HepG2 (cell line): Measurements from ENCODE around the gene MYO1E. TPM values are rescaled to one million over a fixed set of nuclear protein-coding genes. Genes with fewer than 3 reads are reported as not detected.

ENCODE experiments used
- CBFB ChIP-seq: sonication (generic); formaldehyde crosslinking; IDR thresholded peaks from 2 replicates; pipeline ENCODE4 v1.4.0; 2020; ENCODE audit warnings: missing genetic modification reagents
- FIP1L1 ChIP-seq: fragments of 200-400 bp; formaldehyde crosslinking; IDR thresholded peaks from 2 replicates; pipeline ENCODE4 v1.6.1; 2018; ENCODE audit warnings: low read depth, mild to moderate bottlenecking, low read length, moderate library complexity, borderline replicate concordance; ENCODE audit not compliant: insufficient read depth
- GATAD1 ChIP-seq: IDR thresholded peaks from 2 replicates; pipeline ENCODE4 v1.6.1; 2016; ENCODE audit warnings: missing genetic modification reagents, missing compliant biosample characterization
- HDAC2 ChIP-seq: sonication (generic); formaldehyde crosslinking; IDR thresholded peaks from 2 replicates; pipeline ENCODE4 v1.4.0; 2020; ENCODE audit warnings: missing genetic modification reagents
- HOXD1 ChIP-seq: sonication (generic); formaldehyde crosslinking; IDR thresholded peaks from 2 replicates; pipeline ENCODE4 v1.5.0; 2020; ENCODE audit warnings: missing genetic modification reagents
- KDM3A ChIP-seq: IDR thresholded peaks from 2 replicates; pipeline ENCODE4 v1.6.1; 2018; ENCODE audit warnings: low read depth, missing compliant biosample characterization
- MLLT10 ChIP-seq: sonication (generic); formaldehyde crosslinking; IDR thresholded peaks from 2 replicates; pipeline ENCODE4 v1.4.0; 2020; ENCODE audit warnings: missing genetic modification reagents
- MYC ChIP-seq: sonication (generic); formaldehyde crosslinking; IDR thresholded peaks from 2 replicates; pipeline ENCODE4 v1.9.0; 2021; ENCODE audit warnings: missing genetic modification reagents, borderline replicate concordance
- NFIB ChIP-seq: sonication (generic); formaldehyde crosslinking; IDR thresholded peaks from 2 replicates; pipeline ENCODE4 v1.9.0; 2021; ENCODE audit warnings: missing genetic modification reagents, mild to moderate bottlenecking, borderline replicate concordance
- NPAS2 ChIP-seq: sonication (generic); formaldehyde crosslinking; IDR thresholded peaks from 2 replicates; pipeline ENCODE4 v1.8.0; 2022; ENCODE audit warnings: mild to moderate bottlenecking, missing genetic modification reagents, borderline replicate concordance
- RFX3 ChIP-seq: IDR thresholded peaks from 2 replicates; pipeline ENCODE4 v1.6.1; 2016; ENCODE audit warnings: missing biosample characterization, missing genetic modification reagents
- SIX4 ChIP-seq: sonication (generic); formaldehyde crosslinking; IDR thresholded peaks from 2 replicates; pipeline ENCODE4 v1.4.0; 2020; ENCODE audit warnings: missing genetic modification reagents
- SRSF9 ChIP-seq: fragments of 200-400 bp; formaldehyde crosslinking; IDR thresholded peaks from 2 replicates; pipeline ENCODE4 v1.6.1; 2018; ENCODE audit warnings: borderline replicate concordance, mild to moderate bottlenecking, low read depth, low read length; ENCODE audit not compliant: insufficient read depth, poor library complexity, severe bottlenecking
- ZBTB1 ChIP-seq: sonication (generic); formaldehyde crosslinking; IDR thresholded peaks from 2 replicates; pipeline ENCODE4 v1.4.0; 2020; ENCODE audit warnings: missing genetic modification reagents, borderline replicate concordance
- ZC3H13 ChIP-seq: sonication (generic); formaldehyde crosslinking; IDR thresholded peaks from 2 replicates; pipeline ENCODE4 v1.8.1; 2023; ENCODE audit warnings: mild to moderate bottlenecking, missing genetic modification reagents, moderate library complexity
- ZNF260 ChIP-seq: sonication (generic); formaldehyde crosslinking; IDR thresholded peaks from 2 replicates; pipeline ENCODE4 v1.4.0; 2020; ENCODE audit warnings: missing genetic modification reagents, low read depth, mild to moderate bottlenecking, borderline replicate concordance
- ZNF333 ChIP-seq: sonication (generic); formaldehyde crosslinking; IDR thresholded peaks from 2 replicates; pipeline ENCODE4 v1.4.0; 2020; ENCODE audit warnings: mild to moderate bottlenecking, missing genetic modification reagents, borderline replicate concordance
- ZNF44 ChIP-seq: sonication (generic); formaldehyde crosslinking; IDR thresholded peaks from 2 replicates; pipeline ENCODE4 v1.5.1; 2020; ENCODE audit warnings: mild to moderate bottlenecking, missing genetic modification reagents
- ZNF879 ChIP-seq: sonication (generic); formaldehyde crosslinking; IDR thresholded peaks from 2 replicates; pipeline ENCODE4 v1.8.1; 2023; ENCODE audit warnings: missing genetic modification reagents
- polyA plus RNA-seq, 8 experiments: library from polyadenylated mRNA; depleted of rRNA in 3 of 8; stranded (reverse) in 7 of 8; unstranded in 1 of 8; fragments of >200 nt; fragmentation: Illumina TruSeq in 4 of 8; extraction: Trizol in 4 of 8; gene quantifications; 2 replicates each; pipeline versions ENCODE4 v1.2.1 to v1.2.3, GENCODE V29; 2011 to 2016; ENCODE audit warnings: low read depth in 4 of 8, missing spikeins in 1 of 8, mixed read lengths in 1 of 8; ENCODE audit not compliant: insufficient read depth in 1 of 8
- total RNA-seq, 5 experiments: library from RNA; depleted of rRNA; stranded (reverse); fragments of >200 nt; fragmentation: Illumina TruSeq; extraction: Trizol; gene quantifications; 2 replicates each; pipeline ENCODE4 v1.2.3, GENCODE V29; 2016; ENCODE audit warnings: low read depth in 1 of 5
- TF ChIP-seq, protein P1 (sequence below): sonication (generic); formaldehyde crosslinking; IDR thresholded peaks from 2 replicates; pipeline ENCODE4 v1.5.0; 2020; ENCODE audit warnings: mild to moderate bottlenecking, missing genetic modification reagents
- TF ChIP-seq, protein P2 (sequence below): IDR thresholded peaks from 2 replicates; pipeline ENCODE4 v1.6.1; 2016; ENCODE audit warnings: mild to moderate bottlenecking
- TF ChIP-seq, protein P3 (sequence below): sonication (generic); formaldehyde crosslinking; conservative IDR thresholded peaks from 2 replicates; pipeline ENCODE4 v1.5.0; 2020; ENCODE audit warnings: missing genetic modification reagents

Gene MYO1E
- total and polyA plus RNA-seq, 2 of the 13 experiments (the other 11 are each of a cell fraction or from before 2014, with no cell fraction given) = 15.7 to 25.1 TPM

DNA sequence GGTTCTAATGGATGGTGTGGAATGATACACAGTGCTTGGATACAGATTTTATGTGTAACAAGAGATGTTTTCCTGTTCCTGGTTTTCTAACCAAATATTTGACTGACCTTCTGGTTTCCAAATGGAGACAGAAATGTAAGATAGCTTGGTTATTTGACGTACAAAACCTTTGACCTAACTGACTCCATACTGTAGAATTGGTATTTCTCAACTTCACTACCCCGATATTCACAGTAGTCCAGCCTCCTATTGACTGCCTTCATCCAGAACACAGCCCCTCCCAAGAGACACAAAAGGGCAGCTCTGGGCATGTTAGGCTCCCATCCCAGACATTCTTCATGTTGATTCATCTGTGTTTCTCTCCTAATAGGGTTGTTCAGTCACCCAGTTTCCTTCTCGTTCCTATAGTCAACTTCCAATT is 33.4 kb downstream of the MYO1E start (continued):
- TF ChIP-seq MYC (CRISPR knock-in tag) (no peak), HDAC2 (CRISPR knock-in tag) (peak; percentile 64; the same call in 1 of the 2 replicates), ZNF44 (CRISPR knock-in tag) (no peak), SIX4 (CRISPR knock-in tag) (peak; percentile 86; the same call in 1 of the 2 replicates), CBFB (no peak), MLLT10 (CRISPR knock-in tag) (no peak), ZNF333 (CRISPR knock-in tag) (no peak), ZBTB1 (no peak), ZNF260 (CRISPR knock-in tag) (no peak), RFX3 (CRISPR knock-in tag) (no peak), ZC3H13 (CRISPR knock-in tag) (no peak), GATAD1 (CRISPR knock-in tag) (no peak), KDM3A (CRISPR knock-in tag) (no peak), NPAS2 (CRISPR knock-in tag) (no peak), NFIB (CRISPR knock-in tag) (no peak), SRSF9 (no peak), HOXD1 (CRISPR knock-in tag) (no peak), FIP1L1 (no peak), ZNF879 (no peak)
- TF ChIP-seq, protein P1, sequence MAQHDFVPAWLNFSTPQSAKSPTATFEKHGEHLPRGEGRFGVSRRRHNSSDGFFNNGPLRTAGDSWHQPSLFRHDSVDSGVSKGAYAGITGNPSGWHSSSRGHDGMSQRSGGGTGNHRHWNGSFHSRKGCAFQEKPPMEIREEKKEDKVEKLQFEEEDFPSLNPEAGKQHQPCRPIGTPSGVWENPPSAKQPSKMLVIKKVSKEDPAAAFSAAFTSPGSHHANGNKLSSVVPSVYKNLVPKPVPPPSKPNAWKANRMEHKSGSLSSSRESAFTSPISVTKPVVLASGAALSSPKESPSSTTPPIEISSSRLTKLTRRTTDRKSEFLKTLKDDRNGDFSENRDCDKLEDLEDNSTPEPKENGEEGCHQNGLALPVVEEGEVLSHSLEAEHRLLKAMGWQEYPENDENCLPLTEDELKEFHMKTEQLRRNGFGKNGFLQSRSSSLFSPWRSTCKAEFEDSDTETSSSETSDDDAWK (CRISPR knock-in tag) = no peak
- TF ChIP-seq, protein P2, sequence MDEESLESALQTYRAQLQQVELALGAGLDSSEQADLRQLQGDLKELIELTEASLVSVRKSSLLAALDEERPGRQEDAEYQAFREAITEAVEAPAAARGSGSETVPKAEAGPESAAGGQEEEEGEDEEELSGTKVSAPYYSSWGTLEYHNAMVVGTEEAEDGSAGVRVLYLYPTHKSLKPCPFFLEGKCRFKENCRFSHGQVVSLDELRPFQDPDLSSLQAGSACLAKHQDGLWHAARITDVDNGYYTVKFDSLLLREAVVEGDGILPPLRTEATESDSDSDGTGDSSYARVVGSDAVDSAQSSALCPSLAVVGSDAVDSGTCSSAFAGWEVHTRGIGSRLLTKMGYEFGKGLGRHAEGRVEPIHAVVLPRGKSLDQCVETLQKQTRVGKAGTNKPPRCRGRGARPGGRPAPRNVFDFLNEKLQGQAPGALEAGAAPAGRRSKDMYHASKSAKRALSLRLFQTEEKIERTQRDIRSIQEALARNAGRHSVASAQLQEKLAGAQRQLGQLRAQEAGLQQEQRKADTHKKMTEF (CRISPR knock-in tag) = peak; percentile 23; the same call in 1 of the 2 replicates
- TF ChIP-seq, protein P3, sequence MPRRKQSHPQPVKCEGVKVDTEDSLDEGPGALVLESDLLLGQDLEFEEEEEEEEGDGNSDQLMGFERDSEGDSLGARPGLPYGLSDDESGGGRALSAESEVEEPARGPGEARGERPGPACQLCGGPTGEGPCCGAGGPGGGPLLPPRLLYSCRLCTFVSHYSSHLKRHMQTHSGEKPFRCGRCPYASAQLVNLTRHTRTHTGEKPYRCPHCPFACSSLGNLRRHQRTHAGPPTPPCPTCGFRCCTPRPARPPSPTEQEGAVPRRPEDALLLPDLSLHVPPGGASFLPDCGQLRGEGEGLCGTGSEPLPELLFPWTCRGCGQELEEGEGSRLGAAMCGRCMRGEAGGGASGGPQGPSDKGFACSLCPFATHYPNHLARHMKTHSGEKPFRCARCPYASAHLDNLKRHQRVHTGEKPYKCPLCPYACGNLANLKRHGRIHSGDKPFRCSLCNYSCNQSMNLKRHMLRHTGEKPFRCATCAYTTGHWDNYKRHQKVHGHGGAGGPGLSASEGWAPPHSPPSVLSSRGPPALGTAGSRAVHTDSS (CRISPR knock-in tag) = no peak
